ENCODE results near the gene PCDHGA10.

The PCDHGA10 gene

DNA sequence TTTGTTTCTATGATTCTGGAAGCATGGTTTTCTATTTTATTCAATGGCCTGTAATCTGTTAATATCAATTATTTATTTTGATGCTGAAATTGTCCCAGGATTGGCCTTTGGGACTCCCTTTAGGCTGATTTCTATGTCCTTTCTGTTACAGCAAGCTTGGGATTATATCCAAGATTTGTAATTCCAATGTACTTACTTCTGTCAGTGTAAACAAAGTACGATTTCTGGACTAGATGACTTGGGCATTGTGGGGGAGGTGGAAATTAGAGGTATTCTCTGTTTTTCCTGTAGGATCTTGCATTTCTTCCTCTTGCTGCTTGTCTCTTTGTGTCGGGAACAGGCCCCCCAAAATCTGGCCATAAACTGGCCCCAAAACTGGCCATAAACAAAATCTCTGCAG lies 21.2 kb downstream of the PCDHGA10 start:
- peak in 1 of 2 donors; percentile 25 for DNase-seq (ENCODE audit: low read depth in 2 of 2)
- TF ChIP-seq, protein P1, sequence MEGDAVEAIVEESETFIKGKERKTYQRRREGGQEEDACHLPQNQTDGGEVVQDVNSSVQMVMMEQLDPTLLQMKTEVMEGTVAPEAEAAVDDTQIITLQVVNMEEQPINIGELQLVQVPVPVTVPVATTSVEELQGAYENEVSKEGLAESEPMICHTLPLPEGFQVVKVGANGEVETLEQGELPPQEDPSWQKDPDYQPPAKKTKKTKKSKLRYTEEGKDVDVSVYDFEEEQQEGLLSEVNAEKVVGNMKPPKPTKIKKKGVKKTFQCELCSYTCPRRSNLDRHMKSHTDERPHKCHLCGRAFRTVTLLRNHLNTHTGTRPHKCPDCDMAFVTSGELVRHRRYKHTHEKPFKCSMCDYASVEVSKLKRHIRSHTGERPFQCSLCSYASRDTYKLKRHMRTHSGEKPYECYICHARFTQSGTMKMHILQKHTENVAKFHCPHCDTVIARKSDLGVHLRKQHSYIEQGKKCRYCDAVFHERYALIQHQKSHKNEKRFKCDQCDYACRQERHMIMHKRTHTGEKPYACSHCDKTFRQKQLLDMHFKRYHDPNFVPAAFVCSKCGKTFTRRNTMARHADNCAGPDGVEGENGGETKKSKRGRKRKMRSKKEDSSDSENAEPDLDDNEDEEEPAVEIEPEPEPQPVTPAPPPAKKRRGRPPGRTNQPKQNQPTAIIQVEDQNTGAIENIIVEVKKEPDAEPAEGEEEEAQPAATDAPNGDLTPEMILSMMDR (IDR thresholded peaks at IDR 0.05; ENCODE audit: low read depth, low read length), result no peak

DNA sequence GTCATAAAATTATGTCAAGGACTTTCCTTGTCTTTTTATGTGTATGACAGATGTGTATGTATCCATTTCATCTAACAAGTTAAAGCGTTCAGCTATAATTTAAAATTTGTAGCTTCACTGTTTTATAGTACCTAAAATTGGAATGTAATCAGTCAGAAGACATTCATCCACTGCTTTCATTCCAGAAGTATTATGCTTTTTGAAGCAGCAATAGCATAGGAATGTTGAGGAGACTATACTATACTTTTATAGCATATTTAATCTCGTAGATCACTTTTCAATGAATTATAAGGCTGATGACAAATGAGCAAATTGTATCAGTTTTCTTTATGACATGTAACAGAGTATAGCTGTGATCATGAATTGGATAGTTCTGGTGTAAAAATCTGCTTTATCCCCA lies 24.4 kb downstream of the PCDHGA10 start:
- no peak overlapping the region for H3K4me3 ChIP-seq (replicated peaks in 1 of 2; ENCODE audit: low read depth in 2 of 2, low read length in 2 of 2)
- DNase-seq (ENCODE audit: low read depth in 2 of 2), result peak in 1 of 2 donors; percentile 24
- TF ChIP-seq, protein P1 (IDR thresholded peaks at IDR 0.05; ENCODE audit: low read depth, low read length), result no peak

More for the DNA sequence above, 21.2 kb downstream of the PCDHGA10 start:
- no peak overlapping the region for H3K4me3 ChIP-seq (replicated peaks in 1 of 2; ENCODE audit: low read depth in 2 of 2, low read length in 2 of 2)

DNA sequence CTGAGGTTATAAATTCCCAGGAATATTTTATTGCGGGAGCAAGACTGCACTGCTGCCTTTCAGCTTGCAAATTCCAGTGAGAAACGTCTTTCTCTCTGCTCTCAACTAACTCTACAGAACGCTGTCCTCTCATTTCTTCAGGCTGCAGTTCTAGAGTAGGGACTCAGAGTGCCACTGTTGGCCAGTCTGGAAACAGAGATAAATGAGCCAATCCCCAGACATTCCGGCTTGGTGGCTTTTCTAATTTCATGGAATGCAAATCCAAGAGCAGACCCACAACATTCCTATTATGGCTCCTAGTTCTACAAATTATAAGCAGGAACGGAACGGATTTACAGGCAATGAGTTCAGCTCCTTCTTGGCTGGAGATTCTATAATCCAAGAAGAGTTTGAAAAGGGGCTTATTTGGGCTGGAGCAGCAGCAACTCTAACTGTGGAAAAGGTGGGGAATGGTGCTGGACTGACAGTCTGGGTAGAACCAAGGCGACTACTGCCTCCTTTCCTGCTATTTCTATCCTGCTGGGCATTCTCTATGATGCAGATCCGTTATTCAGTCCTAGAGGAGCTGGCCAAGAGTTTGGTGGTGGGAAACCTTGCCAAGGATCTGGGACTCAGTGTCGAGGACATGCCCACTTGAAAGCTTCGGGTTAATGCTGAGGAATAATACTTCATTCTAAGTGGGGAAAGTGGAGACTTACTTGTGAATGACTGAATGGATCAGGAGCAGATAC lies 26.8 kb downstream of the PCDHGA10 start:
- DNase-seq (ENCODE audit: low read depth in 2 of 2), result no peak
- H3K4me3 ChIP-seq (replicated peaks in 1 of 2; ENCODE audit: low read depth in 2 of 2, low read length in 2 of 2), result no peak overlapping the region
- TF ChIP-seq, protein P1 (IDR thresholded peaks at IDR 0.05; ENCODE audit: low read depth, low read length), result no peak

DNA sequence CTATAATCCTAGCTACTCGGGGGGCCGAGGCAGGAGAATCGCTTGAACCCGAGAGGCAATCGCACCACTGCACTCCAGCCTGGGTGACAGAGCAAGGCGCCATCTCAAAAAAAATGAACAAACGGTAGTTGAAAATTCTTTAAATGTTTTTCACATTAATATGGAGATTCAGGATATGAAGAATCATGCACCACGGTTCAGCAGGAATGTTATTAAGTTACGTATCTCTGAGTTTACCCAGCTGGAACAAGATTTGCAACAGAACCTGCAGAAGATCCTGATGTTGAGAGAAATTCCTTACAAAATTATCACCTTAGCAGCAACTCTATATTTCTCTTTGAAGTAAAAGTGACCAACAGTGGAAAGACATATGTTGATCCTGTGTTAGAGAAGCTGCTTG lies 27.6 kb downstream of the PCDHGA10 start:
- H3K4me3 ChIP-seq (replicated peaks in 1 of 2; ENCODE audit: low read depth in 2 of 2, low read length in 2 of 2), result no peak overlapping the region
- DNase-seq (ENCODE audit: low read depth in 2 of 2), result no peak
- TF ChIP-seq, protein P1 (IDR thresholded peaks at IDR 0.05; ENCODE audit: low read depth, low read length), result no peak

DNA sequence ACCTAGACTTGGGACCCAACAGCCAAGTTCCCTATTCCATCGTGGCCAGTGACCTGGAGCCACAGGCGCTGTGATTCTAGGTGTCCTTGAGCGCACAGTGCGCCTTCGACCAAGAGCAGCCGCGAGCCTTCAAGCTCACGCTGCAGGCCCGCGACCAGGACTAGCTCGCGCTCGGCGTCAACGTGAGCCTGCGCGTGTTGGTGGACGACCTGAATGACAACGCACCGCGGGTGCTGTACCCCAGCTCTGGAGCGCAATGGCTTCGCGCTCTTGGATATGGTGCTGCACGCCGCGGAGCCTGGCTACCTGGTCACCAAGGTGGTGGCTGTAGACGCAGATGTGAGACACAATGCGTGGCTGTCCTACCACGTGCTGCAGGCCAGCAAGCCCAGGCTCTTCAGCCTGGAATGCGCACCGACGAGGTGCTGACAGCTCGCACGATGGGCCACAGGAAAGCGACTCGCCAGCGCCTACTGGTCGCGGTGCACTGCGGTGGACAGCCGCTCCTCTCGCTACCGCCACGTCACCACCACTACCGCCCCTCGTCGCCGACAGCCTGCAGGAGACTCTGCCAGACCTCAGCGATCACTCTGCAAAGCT lies 28.9 kb downstream of the PCDHGA10 start:
- no peak overlapping the region for H3K4me3 ChIP-seq (replicated peaks in 1 of 2; ENCODE audit: low read depth in 2 of 2, low read length in 2 of 2)
- no peak for DNase-seq (ENCODE audit: low read depth in 2 of 2)
- TF ChIP-seq, protein P1 (IDR thresholded peaks at IDR 0.05; ENCODE audit: low read depth, low read length), result no peak

DNA sequence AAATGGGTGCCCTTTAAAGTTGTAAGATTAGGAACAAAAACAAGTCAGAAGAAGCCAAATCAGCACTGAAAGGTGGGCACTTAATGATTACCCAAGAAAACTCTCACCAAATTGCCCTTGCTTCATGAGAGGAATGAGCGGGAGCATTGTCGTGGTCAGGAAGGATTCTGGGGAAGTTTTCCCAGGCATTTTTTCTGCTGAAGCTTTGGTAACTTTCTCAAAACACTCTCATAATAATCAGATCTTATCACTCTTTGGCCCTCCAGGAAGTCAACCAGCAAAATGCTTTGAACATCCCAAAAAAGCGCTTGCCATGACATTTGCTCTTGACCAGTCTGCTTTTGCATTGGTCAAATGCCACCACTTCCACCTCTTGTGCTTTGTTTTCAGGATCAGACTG lies 52.6 kb downstream of the PCDHGA10 start:
- TF ChIP-seq, protein P1 (IDR thresholded peaks at IDR 0.05; ENCODE audit: low read depth, low read length), result no peak
- DNase-seq (ENCODE audit: low read depth in 2 of 2), result peak in 1 of 2 donors; percentile 35
- H3K4me3 ChIP-seq (replicated peaks in 1 of 2; ENCODE audit: low read depth in 2 of 2, low read length in 2 of 2), result no peak overlapping the region
